IPS DF 6.9 (cell line): ENCODE data around the gene KCND3.

ENCODE experiments used
- DNase-seq: peaks from one replicate; pipeline ENCODE4 v3.0.0-alpha.2; 2013; ENCODE audit warnings: low read depth, low spot score
- H3K27ac ChIP-seq: one replicate; pipeline ENCODE4 v1.5.1; 2013; ENCODE audit warnings: low read length, control low read depth
- H3K27me3 ChIP-seq: 2 replicates; pipeline ENCODE4 v1.6.1; 2013; ENCODE audit warnings: mild to moderate bottlenecking, low read length; ENCODE audit not compliant: control insufficient read depth, insufficient read depth
- H3K36me3 ChIP-seq: 2 replicates; pipeline ENCODE4 v1.6.1; 2013; ENCODE audit warnings: low read length; ENCODE audit not compliant: control insufficient read depth, insufficient read depth
- H3K4me1 ChIP-seq: 2 replicates; pipeline ENCODE4 v1.6.1; 2013; ENCODE audit warnings: low read length; ENCODE audit not compliant: control insufficient read depth, insufficient read depth
- H3K4me3 ChIP-seq: 2 replicates; pipeline ENCODE4 v1.5.1; 2013; ENCODE audit warnings: mild to moderate bottlenecking, low read length
- H3K9me3 ChIP-seq: 2 replicates; pipeline ENCODE4 v1.6.1; 2013; ENCODE audit warnings: low read length, inconsistent platforms; ENCODE audit not compliant: control insufficient read depth, insufficient read depth
- WGBS: extraction: QIAGEN DNeasy Blood & Tissue Kit; methylation state at CpG from one replicate; pipeline ENCODE4 v1.1.7; 2013; ENCODE audit warnings: mixed read lengths, missing lambda C conversion rate; ENCODE audit not compliant: insufficient read length, insufficient coverage; 5-methylcytosine and 5-hydroxymethylcytosine counted together

Gene KCND3

GRCh38 chr1:111819566-111820263 is 169.8 kb downstream of the KCND3 start:
- DNase-seq = no peak
- Histone ChIP-seq H3K4me1 (no peaks in the 10 kb centered on the region; the same call in 1 of the 2 replicates), H3K27me3 (no peaks in the 10 kb centered on the region), H3K27ac (no peak overlapping the region), H3K4me3 (no peak overlapping the region), H3K36me3 (no peaks in the 10 kb centered on the region), H3K9me3 (no peaks in the 10 kb centered on the region)
- WGBS = no CpG with 5 or more reads among the region's 9 CpGs

- H3K4me3 ChIP-seq = no peak overlapping the region
- no peaks in the 10 kb centered on the region; the same call in 1 of the 2 replicates for H3K4me1 ChIP-seq
- no peaks in the 10 kb centered on the region for H3K9me3 ChIP-seq
- DNase-seq = no peak
- no peaks in the 10 kb centered on the region for H3K27me3 ChIP-seq
- H3K27ac ChIP-seq = no peak overlapping the region
- no CpG with 5 or more reads among the region's 5 CpGs for WGBS
- no peaks in the 10 kb centered on the region for H3K36me3 ChIP-seq
These were observed 170.9 kb downstream of the KCND3 start for GRCh38 chr1:111818546-111818945.

- Histone ChIP-seq H3K4me3 (no peak overlapping the region), H3K27me3 (no peaks in the 10 kb centered on the region), H3K27ac (no peak overlapping the region), H3K9me3 (no peaks in the 10 kb centered on the region), H3K4me1 (no peaks in the 10 kb centered on the region; the same call in 1 of the 2 replicates), H3K36me3 (no peaks in the 10 kb centered on the region)
- no CpG with 5 or more reads among the region's 4 CpGs for WGBS
- no peak for DNase-seq
These were observed 171.4 kb downstream of the KCND3 start for GRCh38 chr1:111818081-111818480.

GRCh38 chr1:111814642-111815041 is 174.8 kb downstream of the KCND3 start:
- no CpG with 5 or more reads among the region's 3 CpGs for WGBS
- H3K36me3 ChIP-seq = no peaks in the 10 kb centered on the region
- H3K9me3 ChIP-seq = no peaks in the 10 kb centered on the region
- H3K27me3 ChIP-seq = no peaks in the 10 kb centered on the region
- no peaks in the 10 kb centered on the region; the same call in 1 of the 2 replicates for H3K4me1 ChIP-seq
- H3K4me3 ChIP-seq = no peak overlapping the region
- no peak for DNase-seq
- H3K27ac ChIP-seq = no peak overlapping the region

GRCh38 chr1:111814305-111814628 is 175.2 kb downstream of the KCND3 start:
- Histone ChIP-seq H3K9me3 (no peaks in the 10 kb centered on the region), H3K4me3 (no peak overlapping the region), H3K36me3 (no peaks in the 10 kb centered on the region), H3K27me3 (no peaks in the 10 kb centered on the region), H3K4me1 (no peaks in the 10 kb centered on the region; the same call in 1 of the 2 replicates), H3K27ac (no peak overlapping the region)
- WGBS = no CpG with 5 or more reads among the region's 9 CpGs
- DNase-seq = no peak

- Histone ChIP-seq H3K27ac (no peak overlapping the region), H3K4me3 (no peak overlapping the region), H3K36me3 (no peaks in the 10 kb centered on the region), H3K9me3 (no peaks in the 10 kb centered on the region), H3K4me1 (no peaks in the 10 kb centered on the region; the same call in 1 of the 2 replicates), H3K27me3 (no peaks in the 10 kb centered on the region)
- WGBS = no CpG with 5 or more reads among the region's 16 CpGs
- DNase-seq = no peak
These were observed 175.8 kb downstream of the KCND3 start for GRCh38 chr1:111813440-111814304.

- H3K36me3 ChIP-seq = no peaks in the 10 kb centered on the region
- no peak overlapping the region for H3K27ac ChIP-seq
- no peaks in the 10 kb centered on the region for H3K4me1 ChIP-seq
- DNase-seq = no peak
- no peaks in the 10 kb centered on the region for H3K9me3 ChIP-seq
- no CpG with 5 or more reads among the region's 4 CpGs for WGBS
- H3K27me3 ChIP-seq = no peaks in the 10 kb centered on the region
- no peak overlapping the region for H3K4me3 ChIP-seq
These were observed 177.2 kb downstream of the KCND3 start for GRCh38 chr1:111812306-111812705.

- H3K36me3 ChIP-seq = no peaks in the 10 kb centered on the region
- no peak overlapping the region for H3K27ac ChIP-seq
- H3K4me3 ChIP-seq = no peak overlapping the region
- WGBS = no CpG with 5 or more reads among the region's 10 CpGs
- H3K27me3 ChIP-seq = no peaks in the 10 kb centered on the region
- no peaks in the 10 kb centered on the region for H3K9me3 ChIP-seq
- no peak for DNase-seq
- H3K4me1 ChIP-seq = no peaks in the 10 kb centered on the region
These were observed 177.6 kb downstream of the KCND3 start for GRCh38 chr1:111811891-111812290.

GRCh38 chr1:111805251-111805650 is 184.2 kb downstream of the KCND3 start:
- Histone ChIP-seq H3K9me3 (no peaks in the 10 kb centered on the region), H3K4me1 (no peaks in the 10 kb centered on the region), H3K36me3 (no peaks in the 10 kb centered on the region), H3K27me3 (no peaks in the 10 kb centered on the region), H3K27ac (no peak overlapping the region), H3K4me3 (no peak overlapping the region)
- no CpG with 5 or more reads among the region's 2 CpGs for WGBS
- no peak for DNase-seq

GRCh38 chr1:111804776-111805175 is 184.7 kb downstream of the KCND3 start:
- H3K4me3 ChIP-seq = no peak overlapping the region
- no peak overlapping the region for H3K27ac ChIP-seq
- no peaks in the 10 kb centered on the region for H3K27me3 ChIP-seq
- H3K4me1 ChIP-seq = no peaks in the 10 kb centered on the region
- DNase-seq = no peak
- H3K36me3 ChIP-seq = no peaks in the 10 kb centered on the region
- no peaks in the 10 kb centered on the region for H3K9me3 ChIP-seq
- WGBS = no CpG with 5 or more reads among the region's 11 CpGs
